SIG-M5 treated with dmso at 0.1 percent for 504 hours (cell line): ENCODE measurements around the gene GET4.

Source experiments
- DNase-seq: peaks from one replicate; lab custom pipeline; 2025; ENCODE audit not compliant: unreplicated experiment; lab: John Stamatoyannopoulos, UW

GET4 gene

GRCh38 chr7:898460-898854 is 22.1 kb downstream of the GET4 start:
- DNase-seq: no peak

DNA sequence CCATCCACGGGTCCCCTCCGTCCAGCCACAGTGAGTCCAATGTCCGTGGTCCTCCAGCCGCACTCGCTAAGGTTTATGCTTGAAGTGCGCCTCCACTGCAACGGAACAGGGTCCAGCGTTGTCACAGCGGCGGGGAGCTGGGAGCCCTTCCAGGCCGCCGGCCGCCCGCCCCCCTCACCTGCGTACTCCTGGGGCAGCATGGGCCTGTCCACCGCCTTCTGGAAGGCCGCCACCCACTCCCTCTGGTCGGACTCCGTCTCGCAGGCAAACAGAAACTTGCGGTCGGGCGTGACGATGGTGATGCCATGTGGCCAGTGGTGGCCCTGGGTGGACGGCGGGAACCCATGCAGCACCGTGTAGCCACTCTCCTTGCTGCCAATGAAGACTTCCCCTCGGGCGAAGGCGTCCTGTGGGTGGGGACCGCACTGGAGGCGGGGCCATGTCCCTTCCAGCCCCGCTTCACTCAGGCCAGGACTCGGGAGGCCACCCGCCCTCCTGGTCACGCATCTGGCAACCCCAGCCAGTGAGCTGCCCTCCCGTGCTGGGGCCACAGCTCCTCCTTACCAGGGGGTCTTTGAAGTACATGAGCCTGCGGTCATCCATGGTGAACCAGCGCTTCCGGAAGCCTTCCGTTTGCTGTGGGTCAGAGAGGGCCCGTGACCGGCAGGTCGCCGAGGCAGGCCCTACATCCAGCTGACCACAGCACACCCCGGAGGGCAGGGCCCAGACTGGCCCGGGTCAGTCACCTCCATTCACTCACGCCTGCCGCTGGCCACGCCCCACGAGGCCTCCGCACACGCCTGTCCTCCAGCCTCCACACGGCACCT is 22.7 kb downstream of the GET4 start:
- DNase-seq: no peak

DNA sequence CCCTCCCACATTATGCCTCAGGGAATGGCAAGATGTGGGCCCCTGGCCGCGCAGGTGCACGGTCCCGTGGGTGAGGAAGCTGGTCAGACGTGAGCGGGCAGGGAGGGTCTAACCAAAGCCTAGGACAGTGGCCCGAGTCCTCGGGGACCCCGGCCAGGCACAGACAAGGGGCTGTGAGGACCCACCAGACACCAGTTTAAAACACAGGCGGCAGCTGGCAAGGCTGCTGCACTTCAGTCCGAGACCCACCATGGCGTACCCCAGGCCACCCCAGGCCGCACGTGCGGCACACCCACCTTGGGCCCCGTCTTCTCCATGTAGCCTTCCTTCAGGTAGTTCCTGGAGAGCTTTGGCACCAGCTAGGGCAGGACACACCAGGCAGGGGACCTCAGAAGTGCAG is 23.5 kb downstream of the GET4 start:
- DNase-seq: no peak

GRCh38 chr7:900331-901040 is 24.1 kb downstream of the GET4 start:
- DNase-seq: no peak

DNA sequence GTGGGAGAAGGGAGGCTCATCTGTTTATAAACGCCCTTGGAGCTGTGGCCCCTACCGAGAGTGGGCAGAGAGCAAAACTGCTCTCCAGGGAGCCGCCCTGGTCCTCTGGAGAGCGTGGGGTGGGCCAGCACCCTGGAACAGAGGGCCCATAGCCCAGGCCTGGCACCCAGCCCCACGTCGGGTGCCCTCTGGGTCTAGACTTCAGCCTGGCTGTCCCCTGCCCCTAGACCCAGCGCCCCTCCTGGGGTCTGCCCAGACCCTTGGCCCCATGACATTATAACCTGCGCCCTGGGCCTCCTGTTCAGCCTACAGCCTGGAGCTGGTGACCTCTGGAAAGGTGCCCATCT is 24.7 kb downstream of the GET4 start:
- no peak for DNase-seq

GRCh38 chr7:901388-902154 is 25.2 kb downstream of the GET4 start:
- DNase-seq: peak; percentile 92

DNA sequence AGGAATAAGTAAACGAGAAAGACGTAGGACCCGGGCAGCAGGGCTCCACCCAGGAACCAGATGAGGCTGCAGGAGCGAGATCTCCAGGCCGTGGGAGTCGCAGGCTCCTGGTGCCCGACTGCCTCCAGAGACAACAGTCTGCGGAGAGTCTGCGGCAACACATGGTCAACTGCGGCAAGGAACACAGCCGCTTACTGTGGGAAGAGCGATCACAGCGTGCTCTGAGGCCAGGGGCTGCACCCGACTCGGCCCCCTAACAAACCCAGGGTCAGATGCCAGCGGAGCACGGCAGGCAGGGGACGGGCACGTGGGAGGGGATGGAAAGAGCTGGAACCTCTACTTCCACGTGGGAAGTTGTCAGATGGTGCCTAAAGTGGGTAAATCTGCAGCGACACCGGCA is 26.6 kb downstream of the GET4 start:
- no peak for DNase-seq

GRCh38 chr7:903921-904755 is 27.8 kb downstream of the GET4 start:
- DNase-seq: no peak

DNA sequence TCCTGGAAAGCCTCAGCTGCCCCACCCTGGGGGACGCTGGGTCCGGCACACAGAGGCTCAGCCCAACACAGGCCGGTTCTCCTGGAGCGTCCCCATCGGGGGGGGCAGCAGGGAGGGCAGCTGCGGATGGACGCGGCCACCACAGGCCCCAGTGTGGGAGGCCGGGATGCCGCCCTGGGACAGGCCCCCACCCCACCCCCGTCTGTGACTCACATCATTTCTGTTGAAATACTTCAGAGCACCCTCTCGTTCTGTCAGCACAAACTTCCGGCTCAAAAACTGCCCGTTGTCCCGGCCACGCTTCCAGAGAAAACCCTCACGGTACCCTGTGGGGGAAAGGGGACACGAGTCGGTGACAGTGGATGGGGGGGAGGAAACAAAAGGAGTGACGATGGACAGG is 28.5 kb downstream of the GET4 start:
- no peak for DNase-seq

GRCh38 chr7:906776-907157 is 30.4 kb downstream of the GET4 start:
- DNase-seq: no peak

DNA sequence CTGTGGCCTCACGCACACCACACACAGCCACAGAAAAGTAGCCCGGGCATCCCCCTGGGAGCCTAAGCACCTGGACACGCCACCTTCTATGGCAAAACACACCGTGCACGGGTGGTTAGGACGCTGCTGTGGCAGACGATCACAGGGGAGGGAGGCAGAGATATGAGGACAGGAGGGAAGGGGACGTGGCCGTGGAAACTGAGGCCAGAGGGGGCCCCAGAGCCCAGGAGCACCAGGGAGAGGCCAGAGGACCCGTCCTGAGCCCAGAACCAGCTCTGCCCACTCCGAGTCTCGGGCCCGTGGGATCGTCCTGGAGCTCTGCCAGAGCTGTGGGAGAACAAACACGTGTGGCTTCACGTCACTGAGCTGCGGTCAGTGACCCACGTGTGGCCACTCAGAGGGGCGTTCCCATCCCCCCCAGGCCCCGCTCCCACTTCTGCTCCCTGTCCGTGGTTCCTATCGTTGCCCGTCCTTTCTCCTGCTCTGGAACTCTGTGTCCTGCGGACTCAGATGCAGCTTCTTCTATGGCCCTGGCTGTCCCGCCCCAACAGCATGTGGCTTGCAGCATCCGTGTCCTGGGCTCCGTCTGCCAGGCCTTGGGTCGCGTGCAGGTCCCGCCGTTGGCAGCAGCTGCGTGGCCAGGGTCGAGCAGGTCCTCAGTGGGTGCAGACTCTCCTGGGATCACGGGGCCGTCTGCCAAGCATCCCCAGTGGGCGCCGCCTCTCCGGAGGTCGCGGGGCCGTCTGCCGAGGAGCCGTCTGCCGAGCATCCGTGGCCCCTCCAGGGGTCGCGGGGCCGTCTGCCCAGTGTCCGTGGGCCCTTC is 31.0 kb downstream of the GET4 start:
- no peak for DNase-seq

DNA sequence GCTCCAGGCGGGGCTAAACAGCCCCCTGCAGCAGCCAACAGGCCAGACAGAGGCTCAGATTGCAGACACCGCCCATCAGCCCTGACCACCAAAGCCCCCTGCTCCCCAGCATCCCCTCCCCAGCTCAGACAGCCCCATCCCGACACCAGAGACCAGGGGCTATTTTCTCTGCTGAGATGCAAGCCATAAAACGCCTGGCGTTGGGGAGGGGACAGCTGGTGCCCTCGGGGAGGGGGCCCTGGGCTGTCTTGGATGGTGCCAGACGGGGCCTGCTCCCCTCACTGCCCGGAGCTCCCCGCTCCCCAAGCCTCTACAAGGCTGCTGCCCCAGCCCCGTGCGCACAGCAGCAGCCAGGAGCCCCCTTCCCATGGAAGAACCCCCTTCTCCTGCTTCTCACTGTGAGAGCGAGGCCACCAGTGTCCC is 31.8 kb downstream of the GET4 start:
- DNase-seq: no peak

- DNase-seq: peak; percentile 55
These were observed 32.4 kb downstream of the GET4 start for GRCh38 chr7:908591-909357.

- DNase-seq: peak; percentile 84
These were observed 33.3 kb downstream of the GET4 start for GRCh38 chr7:909358-910329.

GRCh38 chr7:910441-910861 is 34.1 kb downstream of the GET4 start:
- DNase-seq: no peak

DNA sequence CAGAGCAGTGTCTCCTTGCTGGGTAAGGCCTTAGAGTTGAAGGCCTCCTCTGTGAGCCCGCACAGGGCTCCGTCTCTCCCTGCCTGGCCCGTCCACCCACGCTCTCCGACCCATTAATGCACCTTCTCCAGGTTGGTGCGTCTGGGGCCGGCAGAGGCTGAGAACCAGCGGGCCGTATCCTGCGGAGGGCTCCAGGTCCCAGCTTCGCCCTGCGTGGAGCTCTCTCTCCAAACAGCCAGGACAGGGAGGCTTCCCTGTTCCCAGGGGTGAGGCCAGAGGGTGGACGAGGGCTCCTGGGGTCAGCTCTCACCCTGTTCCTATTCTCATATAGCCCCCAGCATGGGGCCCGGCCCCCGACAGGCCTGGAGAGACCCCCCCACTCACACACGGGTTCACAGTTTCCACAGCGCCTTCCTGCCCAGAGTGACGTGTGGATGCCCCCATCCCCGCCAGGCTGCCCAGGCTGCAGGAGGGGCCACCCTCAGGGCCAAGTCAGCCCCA is 34.6 kb downstream of the GET4 start:
- no peak for DNase-seq

GRCh38 chr7:911791-912480 is 35.6 kb downstream of the GET4 start:
- DNase-seq: no peak
